Measurements from ENCODE around the gene MT1B. TPM values are rescaled to one million over a fixed set of nuclear protein-coding genes. Genes with fewer than 3 reads are reported as not detected.

Gene MT1B
- total and polyA plus RNA-seq, 2 of the 13 experiments (the other 11 are each of a cell fraction or from before 2014, with no cell fraction given), result 0.89 TPM; not detected in 1

DNA sequence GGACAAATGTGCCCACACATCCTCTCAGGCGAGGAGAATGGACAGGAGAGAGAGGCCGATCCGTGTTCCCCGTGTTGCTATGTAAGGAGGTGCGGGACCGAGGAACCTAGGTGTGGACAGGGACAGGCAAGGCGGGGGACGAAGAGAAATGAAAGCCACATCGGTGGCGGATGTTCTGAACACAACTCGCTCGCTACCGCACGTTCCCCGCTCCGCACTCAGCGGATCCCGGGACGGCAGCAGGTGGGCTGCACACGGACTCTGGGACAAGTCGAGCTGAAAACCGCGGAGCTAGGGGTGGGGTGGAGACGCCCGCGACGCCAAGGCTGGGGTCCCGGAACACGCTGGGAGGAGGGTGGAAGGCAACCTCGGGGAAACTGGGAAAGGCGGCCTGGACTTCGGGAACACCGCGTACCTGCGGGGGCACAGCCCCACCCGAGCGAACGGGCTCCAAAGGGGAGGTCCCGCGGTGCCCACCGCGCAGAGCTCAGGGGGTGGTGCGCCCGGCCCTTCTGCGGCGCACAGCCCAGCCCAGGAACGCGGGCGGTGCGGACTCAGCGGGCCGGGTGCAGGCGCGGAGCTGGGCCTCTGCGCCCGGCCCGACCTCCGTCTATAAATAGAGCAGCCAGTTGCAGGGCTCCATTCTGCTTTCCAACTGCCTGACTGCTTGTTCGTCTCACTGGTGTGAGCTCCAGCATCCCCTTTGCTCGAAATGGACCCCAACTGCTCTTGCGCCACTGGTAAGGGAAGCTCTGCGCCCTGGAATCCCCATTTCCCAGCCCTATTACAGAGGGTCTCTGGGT is 26.3 kb upstream of the MT1B start, which contains the start of gene MT1E (continued):
- TF ChIP-seq ATF4 (CRISPR knock-in tag; IDR thresholded peaks at IDR 0.05) (no peak), KLF6 (CRISPR knock-in tag; IDR thresholded peaks at IDR 0.05) (no peak), ZNF83 (CRISPR knock-in tag; IDR thresholded peaks at IDR 0.05; ENCODE audit: borderline replicate concordance) (no peak), ZBTB1 (CRISPR knock-in tag; IDR thresholded peaks at IDR 0.05; ENCODE audit: borderline replicate concordance) (no peak), ZNF788 (CRISPR knock-in tag; IDR thresholded peaks at IDR 0.05; ENCODE audit: borderline replicate concordance) (peak; percentile 78), FOXK2 (IDR thresholded peaks at IDR 0.05) (no peak), ZNF235 (CRISPR knock-in tag; IDR thresholded peaks at IDR 0.05; ENCODE audit: borderline replicate concordance) (no peak), ZNF274 (CRISPR knock-in tag; IDR thresholded peaks at IDR 0.05) (peak; percentile 16; the same call in 1 of the 2 replicates), ZNF660 (CRISPR knock-in tag; IDR thresholded peaks at IDR 0.05; ENCODE audit: borderline replicate concordance, low read depth) (no peak), BCLAF1 (IDR thresholded peaks at IDR 0.05) (no peak), YY1 (IDR thresholded peaks at IDR 0.05; ENCODE audit: insufficient read depth, insufficient replicate concordance, low read depth, low read length) (peak; percentile 44), TBX3 (IDR thresholded peaks at IDR 0.05; ENCODE audit: borderline replicate concordance) (0 out of 2 replicates have a peak, but pooled peaks have one; percentile 19), RBM22 (optimal IDR thresholded peaks at IDR 0.05; ENCODE audit: low read length) (no peak), RFX3 (CRISPR knock-in tag; IDR thresholded peaks at IDR 0.05) (no peak), TAF1 (CRISPR knock-in tag; IDR thresholded peaks at IDR 0.05) (peak; percentile 67), RNF219 (CRISPR knock-in tag; IDR thresholded peaks at IDR 0.05) (no peak)
- TF ChIP-seq, protein P1, sequence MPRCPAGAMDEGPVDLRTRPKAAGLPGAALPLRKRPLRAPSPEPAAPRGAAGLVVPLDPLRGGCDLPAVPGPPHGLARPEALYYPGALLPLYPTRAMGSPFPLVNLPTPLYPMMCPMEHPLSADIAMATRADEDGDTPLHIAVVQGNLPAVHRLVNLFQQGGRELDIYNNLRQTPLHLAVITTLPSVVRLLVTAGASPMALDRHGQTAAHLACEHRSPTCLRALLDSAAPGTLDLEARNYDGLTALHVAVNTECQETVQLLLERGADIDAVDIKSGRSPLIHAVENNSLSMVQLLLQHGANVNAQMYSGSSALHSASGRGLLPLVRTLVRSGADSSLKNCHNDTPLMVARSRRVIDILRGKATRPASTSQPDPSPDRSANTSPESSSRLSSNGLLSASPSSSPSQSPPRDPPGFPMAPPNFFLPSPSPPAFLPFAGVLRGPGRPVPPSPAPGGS (CRISPR knock-in tag; IDR thresholded peaks at IDR 0.05), result peak; percentile 36
- TF ChIP-seq, protein P2, sequence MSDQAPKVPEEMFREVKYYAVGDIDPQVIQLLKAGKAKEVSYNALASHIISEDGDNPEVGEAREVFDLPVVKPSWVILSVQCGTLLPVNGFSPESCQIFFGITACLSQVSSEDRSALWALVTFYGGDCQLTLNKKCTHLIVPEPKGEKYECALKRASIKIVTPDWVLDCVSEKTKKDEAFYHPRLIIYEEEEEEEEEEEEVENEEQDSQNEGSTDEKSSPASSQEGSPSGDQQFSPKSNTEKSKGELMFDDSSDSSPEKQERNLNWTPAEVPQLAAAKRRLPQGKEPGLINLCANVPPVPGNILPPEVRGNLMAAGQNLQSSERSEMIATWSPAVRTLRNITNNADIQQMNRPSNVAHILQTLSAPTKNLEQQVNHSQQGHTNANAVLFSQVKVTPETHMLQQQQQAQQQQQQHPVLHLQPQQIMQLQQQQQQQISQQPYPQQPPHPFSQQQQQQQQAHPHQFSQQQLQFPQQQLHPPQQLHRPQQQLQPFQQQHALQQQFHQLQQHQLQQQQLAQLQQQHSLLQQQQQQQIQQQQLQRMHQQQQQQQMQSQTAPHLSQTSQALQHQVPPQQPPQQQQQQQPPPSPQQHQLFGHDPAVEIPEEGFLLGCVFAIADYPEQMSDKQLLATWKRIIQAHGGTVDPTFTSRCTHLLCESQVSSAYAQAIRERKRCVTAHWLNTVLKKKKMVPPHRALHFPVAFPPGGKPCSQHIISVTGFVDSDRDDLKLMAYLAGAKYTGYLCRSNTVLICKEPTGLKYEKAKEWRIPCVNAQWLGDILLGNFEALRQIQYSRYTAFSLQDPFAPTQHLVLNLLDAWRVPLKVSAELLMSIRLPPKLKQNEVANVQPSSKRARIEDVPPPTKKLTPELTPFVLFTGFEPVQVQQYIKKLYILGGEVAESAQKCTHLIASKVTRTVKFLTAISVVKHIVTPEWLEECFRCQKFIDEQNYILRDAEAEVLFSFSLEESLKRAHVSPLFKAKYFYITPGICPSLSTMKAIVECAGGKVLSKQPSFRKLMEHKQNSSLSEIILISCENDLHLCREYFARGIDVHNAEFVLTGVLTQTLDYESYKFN (CRISPR knock-in tag; conservative IDR thresholded peaks at IDR 0.05), result 0 out of 2 replicates have a peak, but pooled peaks have one; percentile 5
